22Rv1 (cell line): Measurements from ENCODE around the gene CCDC174.

Source experiments
- ZFX ChIP-seq: fragments of 450-650 bp; IDR thresholded peaks from 2 replicates; pipeline ENCODE4 v1.6.1; 2017; ENCODE audit warnings: antibody characterized with exemption, borderline replicate concordance
- TF ChIP-seq, protein P1 (sequence below): fragments of 450-650 bp; IDR thresholded peaks from 2 replicates; pipeline ENCODE4 v1.5.1; 2017; ENCODE audit warnings: mild to moderate bottlenecking

- TF ChIP-seq, protein P1, sequence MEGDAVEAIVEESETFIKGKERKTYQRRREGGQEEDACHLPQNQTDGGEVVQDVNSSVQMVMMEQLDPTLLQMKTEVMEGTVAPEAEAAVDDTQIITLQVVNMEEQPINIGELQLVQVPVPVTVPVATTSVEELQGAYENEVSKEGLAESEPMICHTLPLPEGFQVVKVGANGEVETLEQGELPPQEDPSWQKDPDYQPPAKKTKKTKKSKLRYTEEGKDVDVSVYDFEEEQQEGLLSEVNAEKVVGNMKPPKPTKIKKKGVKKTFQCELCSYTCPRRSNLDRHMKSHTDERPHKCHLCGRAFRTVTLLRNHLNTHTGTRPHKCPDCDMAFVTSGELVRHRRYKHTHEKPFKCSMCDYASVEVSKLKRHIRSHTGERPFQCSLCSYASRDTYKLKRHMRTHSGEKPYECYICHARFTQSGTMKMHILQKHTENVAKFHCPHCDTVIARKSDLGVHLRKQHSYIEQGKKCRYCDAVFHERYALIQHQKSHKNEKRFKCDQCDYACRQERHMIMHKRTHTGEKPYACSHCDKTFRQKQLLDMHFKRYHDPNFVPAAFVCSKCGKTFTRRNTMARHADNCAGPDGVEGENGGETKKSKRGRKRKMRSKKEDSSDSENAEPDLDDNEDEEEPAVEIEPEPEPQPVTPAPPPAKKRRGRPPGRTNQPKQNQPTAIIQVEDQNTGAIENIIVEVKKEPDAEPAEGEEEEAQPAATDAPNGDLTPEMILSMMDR = no peak
- TF ChIP-seq ZFX = no peak
Observed at GRCh38 chr3:14651440-14652251, at the start of gene CCDC174.
